GM21576 (cell line): Measurements from ENCODE around the gene VPS50.

Experiments used
- ATAC-seq: cut with Tn5 transposase; IDR thresholded peaks from one replicate; pipeline ENCODE4 v1.9.1; 2021; ENCODE audit warnings: mild to moderate bottlenecking, moderate library complexity; ENCODE audit not compliant: unreplicated experiment

Gene VPS50, protein sequence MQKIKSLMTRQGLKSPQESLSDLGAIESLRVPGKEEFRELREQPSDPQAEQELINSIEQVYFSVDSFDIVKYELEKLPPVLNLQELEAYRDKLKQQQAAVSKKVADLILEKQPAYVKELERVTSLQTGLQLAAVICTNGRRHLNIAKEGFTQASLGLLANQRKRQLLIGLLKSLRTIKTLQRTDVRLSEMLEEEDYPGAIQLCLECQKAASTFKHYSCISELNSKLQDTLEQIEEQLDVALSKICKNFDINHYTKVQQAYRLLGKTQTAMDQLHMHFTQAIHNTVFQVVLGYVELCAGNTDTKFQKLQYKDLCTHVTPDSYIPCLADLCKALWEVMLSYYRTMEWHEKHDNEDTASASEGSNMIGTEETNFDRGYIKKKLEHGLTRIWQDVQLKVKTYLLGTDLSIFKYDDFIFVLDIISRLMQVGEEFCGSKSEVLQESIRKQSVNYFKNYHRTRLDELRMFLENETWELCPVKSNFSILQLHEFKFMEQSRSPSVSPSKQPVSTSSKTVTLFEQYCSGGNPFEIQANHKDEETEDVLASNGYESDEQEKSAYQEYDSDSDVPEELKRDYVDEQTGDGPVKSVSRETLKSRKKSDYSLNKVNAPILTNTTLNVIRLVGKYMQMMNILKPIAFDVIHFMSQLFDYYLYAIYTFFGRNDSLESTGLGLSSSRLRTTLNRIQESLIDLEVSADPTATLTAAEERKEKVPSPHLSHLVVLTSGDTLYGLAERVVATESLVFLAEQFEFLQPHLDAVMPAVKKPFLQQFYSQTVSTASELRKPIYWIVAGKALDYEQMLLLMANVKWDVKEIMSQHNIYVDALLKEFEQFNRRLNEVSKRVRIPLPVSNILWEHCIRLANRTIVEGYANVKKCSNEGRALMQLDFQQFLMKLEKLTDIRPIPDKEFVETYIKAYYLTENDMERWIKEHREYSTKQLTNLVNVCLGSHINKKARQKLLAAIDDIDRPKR

GRCh38 chr7:93231799-93232672, at the start of gene VPS50:
Gene VPS50 (plus strand): TSS chr7:93232366. CDS start chr7:93232468, 102 bp downstream.
- ATAC-seq: peak; percentile 100

DNA sequence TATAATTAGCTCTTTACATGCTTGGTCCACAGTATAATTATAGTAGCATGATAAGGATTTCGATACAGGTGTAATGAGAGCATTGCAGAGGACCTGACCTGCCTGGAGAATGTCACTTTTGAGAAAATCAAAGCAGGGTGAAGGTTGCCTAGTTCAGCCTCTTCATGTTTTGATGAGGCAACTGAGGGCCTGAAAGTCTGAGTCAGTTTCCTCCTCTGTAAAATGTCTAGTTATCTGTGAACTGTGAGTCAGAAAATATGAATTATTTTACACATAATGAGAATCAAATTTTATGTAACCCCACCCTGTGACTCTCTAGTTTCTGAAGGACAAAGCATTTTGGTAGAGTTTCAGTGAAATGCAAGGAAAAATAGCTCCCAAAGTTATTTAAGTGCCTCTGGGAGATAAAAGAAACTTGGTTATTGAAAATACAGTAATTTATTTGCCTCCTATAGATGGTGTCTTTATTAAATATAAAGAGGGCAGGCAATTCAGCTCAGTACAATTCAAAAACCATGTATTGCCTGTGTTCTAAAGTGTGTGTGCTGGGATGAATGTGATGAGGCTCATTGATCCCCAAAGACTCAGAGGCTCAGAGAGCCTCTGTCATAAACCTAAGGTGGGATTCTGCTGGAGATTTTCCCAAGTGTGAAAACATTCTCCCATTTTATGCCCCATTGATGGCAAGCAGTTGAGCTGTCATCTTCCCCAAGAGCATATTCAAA, 46.7 kb upstream of the VPS50 start:
- no peak for ATAC-seq

- no peak for ATAC-seq
Observed at GRCh38 chr7:93188870-93189634, 43.1 kb upstream of the VPS50 start.

DNA sequence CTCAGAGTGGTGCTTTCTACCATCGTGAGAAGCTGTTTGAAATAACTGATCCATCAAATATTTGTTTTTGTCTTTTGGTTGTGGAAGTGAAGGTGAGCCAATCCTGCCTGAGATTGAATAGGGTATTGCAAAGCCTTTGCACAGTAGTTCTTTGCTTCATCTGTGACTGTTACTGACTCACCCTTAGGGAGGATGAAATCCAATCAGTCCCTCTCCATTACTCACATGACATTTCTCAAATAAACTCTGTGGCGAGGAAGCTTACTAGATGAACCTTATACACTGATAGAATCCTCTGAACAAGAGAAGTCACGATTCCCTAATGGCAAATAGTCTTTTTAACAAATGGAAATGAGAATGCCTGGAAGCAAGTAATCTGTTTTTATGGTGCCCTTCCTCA, 37.8 kb upstream of the VPS50 start:
- ATAC-seq: no peak

- no peak for ATAC-seq
Observed at GRCh38 chr7:93196336-93196735, 35.8 kb upstream of the VPS50 start.

DNA sequence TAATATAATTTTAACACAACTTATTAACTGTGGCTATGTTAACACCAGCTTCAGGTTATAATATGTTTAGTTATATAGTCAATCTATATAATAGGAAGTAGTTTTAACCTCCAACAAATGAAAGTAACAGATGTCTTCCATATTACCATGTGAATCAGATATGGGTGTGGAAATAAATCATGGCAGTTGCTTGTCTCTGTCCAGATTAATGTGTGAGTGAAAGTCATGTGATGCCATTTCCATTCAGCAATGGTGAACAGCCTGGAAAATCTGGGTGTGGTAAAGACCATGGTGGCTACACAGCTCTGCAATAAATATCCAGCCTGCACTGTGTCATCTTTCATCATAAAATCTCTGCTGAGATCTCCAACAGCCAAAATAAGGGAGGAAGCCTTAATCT, 33.7 kb upstream of the VPS50 start:
- no peak for ATAC-seq

- no peak for ATAC-seq
Observed at GRCh38 chr7:93202594-93203250, 29.4 kb upstream of the VPS50 start.

DNA sequence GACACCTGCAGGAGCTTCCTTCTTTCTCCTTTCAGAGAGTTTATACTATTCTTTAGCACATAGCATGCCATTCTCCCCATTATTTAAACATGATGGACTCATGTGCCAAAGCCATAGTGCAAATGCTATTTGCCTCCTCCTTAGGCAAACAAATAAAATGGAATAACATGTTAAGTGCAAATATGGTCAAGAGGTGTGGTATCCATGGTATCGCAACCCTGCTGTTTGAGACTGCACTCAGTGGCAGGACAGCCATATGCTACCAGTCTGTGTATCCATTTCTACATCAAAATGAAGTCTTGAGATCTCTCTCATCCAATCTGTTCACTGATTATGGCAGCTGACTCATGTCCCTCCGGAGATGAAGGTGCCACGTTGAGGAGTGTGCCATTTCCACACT, 28.7 kb upstream of the VPS50 start:
- ATAC-seq: no peak

- ATAC-seq: no peak
Observed at GRCh38 chr7:93205046-93205445, 27.1 kb upstream of the VPS50 start.

- no peak for ATAC-seq
Observed at GRCh38 chr7:93211228-93211818, 20.8 kb upstream of the VPS50 start.

- no peak for ATAC-seq
Observed at GRCh38 chr7:93212881-93213280, 19.3 kb upstream of the VPS50 start.

- ATAC-seq: no peak
Observed at GRCh38 chr7:93218997-93219827, 13.0 kb upstream of the VPS50 start.

DNA sequence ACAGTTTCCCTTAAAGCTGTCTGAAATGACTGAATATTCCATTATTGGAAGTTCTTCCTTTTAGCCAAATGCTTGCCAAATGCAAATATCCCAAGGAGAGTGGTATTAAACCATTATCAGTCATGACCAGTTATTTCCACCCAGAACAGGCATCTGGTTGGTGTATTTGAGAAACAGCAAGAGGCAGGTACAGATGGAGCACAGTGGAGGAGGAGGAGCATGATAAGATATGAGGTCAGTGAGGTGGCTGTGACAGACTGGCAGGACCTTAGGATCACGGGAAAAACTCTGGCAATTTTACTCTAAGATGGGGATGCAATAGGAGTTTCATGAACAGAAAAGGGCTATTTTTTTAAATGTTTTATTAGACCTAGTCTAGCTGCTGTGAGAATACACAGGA, 12.3 kb upstream of the VPS50 start:
- ATAC-seq: no peak

- ATAC-seq: no peak
Observed at GRCh38 chr7:93226310-93226709, 5.9 kb upstream of the VPS50 start, which contains the start of gene HEPACAM2. Gene HEPACAM2 (minus strand): TSS chr7:93226469.

DNA sequence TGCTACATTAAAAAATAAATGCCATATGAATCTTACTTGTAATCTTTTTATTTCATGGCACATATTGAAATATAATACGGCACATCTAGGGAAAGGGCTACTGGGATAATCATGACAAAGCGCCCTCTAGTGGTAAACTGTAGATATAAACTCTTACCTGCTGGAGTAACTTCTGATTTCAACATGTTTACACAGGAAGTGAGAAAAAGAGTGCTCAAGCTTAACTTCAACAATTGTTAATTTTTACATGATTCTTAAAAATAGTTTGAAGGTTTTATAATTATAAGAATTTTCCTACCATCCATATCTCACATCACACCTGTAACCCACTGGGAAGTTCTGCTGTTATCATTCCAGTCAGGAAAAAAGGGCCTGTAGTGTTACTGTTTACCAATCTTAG, 3.9 kb upstream of the VPS50 start:
- ATAC-seq: no peak

GRCh38 chr7:93231259-93231658, 907 bp upstream of the VPS50 start:
- no peak for ATAC-seq

DNA sequence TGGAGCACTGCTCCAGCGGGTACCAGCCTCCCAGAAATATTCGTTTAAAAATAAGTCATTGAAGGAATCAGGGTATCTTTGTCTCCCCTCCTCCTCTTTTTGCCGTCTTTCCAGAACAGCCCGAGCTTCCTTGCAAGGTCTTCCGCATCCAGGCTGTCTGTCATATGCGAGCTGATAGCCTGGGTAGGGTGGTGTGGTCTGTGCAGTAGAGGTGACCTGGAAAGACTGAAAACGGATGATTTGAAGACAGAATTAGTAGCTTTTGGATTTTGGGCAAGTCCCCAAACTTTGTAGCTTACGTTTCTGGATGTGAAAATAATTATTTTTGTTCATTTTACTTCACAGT, 480 bp downstream of the VPS50 start:
- ATAC-seq: no peak

GRCh38 chr7:93235541-93235940, 3.4 kb downstream of the VPS50 start:
- no peak for ATAC-seq
